Ishikawa (cell line): ENCODE data around the gene DEFB127.

Experiments
- CEBPB ChIP-seq: IDR thresholded peaks from 2 replicates; pipeline ENCODE4 v1.6.1; 2012
- CREB1 ChIP-seq: IDR thresholded peaks from 2 replicates; pipeline ENCODE4 v1.6.1; 2012; ENCODE audit warnings: low read depth
- EGR1 ChIP-seq: IDR thresholded peaks from 2 replicates; pipeline ENCODE4 v1.6.1; 2012
- EP300 ChIP-seq: IDR thresholded peaks from 2 replicates; pipeline ENCODE4 v1.6.1; 2012; ENCODE audit warnings: borderline replicate concordance
- MAX ChIP-seq: IDR thresholded peaks from 2 replicates; pipeline ENCODE4 v1.6.1; 2012
- NFIC ChIP-seq: IDR thresholded peaks from 2 replicates; pipeline ENCODE4 v1.6.1; 2012
- RAD21 ChIP-seq: IDR thresholded peaks from 2 replicates; pipeline ENCODE4 v1.6.1; 2012; ENCODE audit warnings: low read depth
- REST ChIP-seq: IDR thresholded peaks from 2 replicates; pipeline ENCODE4 v1.6.1; 2012; ENCODE audit warnings: low read depth, mild to moderate bottlenecking
- TAF1 ChIP-seq: IDR thresholded peaks from 2 replicates; pipeline ENCODE4 v1.6.1; 2012; ENCODE audit warnings: low read depth, mild to moderate bottlenecking
- TEAD4 ChIP-seq: IDR thresholded peaks from 2 replicates; pipeline ENCODE4 v1.6.1; 2012
- USF1 ChIP-seq: IDR thresholded peaks from 2 replicates; pipeline ENCODE4 v1.6.1; 2012
- YY1 ChIP-seq: IDR thresholded peaks from 2 replicates; pipeline ENCODE4 v1.6.1; 2012; ENCODE audit warnings: low read depth

GRCh38 chr20:187733-188132 lies 30.5 kb downstream of the DEFB127 start:
- no peak for TF ChIP-seq REST
- TF ChIP-seq TAF1: no peak
- no peak for TF ChIP-seq EP300
- TF ChIP-seq EGR1: no peak
- TF ChIP-seq RAD21: no peak
- TF ChIP-seq MAX: no peak
- TF ChIP-seq CREB1: no peak
- TF ChIP-seq YY1: no peak
- no peak for TF ChIP-seq CEBPB
- TF ChIP-seq TEAD4: no peak
- no peak for TF ChIP-seq NFIC
- no peak for TF ChIP-seq USF1
